Endothelial cell of umbilical vein (primary cell): ENCODE results near the gene TBX5.

Source experiments
- GATA2 ChIP-seq: IDR thresholded peaks from 2 replicates; pipeline ENCODE4 v1.7.0; 2011; ENCODE audit warnings: low read depth, mild to moderate bottlenecking, moderate library complexity, mixed read lengths, low read length; ENCODE audit not compliant: insufficient read length, insufficient read depth
- TF ChIP-seq, protein P1 (sequence below), 2 donors: IDR thresholded peaks; 1 replicate in 1 of 2; 2 replicates in 1 of 2; pipeline ENCODE4 v1.5.1; 2011; ENCODE audit warnings: low read length in 2 of 2, mild to moderate bottlenecking in 2 of 2, moderate library complexity in 2 of 2, control low read depth in 1 of 2, inconsistent platforms in 1 of 2, low read depth in 1 of 2; ENCODE audit not compliant: insufficient read depth in 1 of 2; ENCODE audit errors: extremely low read depth in 1 of 2

DNA sequence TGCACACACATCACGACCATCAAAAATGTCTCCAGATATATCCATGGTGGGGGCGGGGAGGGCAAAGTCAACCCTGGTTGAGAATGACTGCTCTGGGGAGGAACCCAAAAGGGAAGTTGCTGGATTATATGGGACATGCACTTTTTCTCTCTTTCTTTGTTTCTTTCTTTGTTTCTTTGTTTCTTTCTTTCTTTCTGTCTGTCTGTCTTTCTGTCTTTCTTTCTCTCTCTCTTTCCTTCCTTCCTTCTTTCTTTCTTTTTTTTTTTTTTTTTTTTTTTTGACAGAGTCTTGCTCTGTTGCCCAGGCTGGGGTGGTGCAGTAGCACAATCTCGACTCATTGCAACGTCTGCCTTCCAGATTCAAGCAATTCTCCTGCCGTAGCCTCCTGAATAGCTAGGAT, 71.5 kb downstream of the TBX5 start:
- TF ChIP-seq, protein P1, sequence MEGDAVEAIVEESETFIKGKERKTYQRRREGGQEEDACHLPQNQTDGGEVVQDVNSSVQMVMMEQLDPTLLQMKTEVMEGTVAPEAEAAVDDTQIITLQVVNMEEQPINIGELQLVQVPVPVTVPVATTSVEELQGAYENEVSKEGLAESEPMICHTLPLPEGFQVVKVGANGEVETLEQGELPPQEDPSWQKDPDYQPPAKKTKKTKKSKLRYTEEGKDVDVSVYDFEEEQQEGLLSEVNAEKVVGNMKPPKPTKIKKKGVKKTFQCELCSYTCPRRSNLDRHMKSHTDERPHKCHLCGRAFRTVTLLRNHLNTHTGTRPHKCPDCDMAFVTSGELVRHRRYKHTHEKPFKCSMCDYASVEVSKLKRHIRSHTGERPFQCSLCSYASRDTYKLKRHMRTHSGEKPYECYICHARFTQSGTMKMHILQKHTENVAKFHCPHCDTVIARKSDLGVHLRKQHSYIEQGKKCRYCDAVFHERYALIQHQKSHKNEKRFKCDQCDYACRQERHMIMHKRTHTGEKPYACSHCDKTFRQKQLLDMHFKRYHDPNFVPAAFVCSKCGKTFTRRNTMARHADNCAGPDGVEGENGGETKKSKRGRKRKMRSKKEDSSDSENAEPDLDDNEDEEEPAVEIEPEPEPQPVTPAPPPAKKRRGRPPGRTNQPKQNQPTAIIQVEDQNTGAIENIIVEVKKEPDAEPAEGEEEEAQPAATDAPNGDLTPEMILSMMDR (IDR thresholded peaks at IDR 0.05; ENCODE audit: extremely low read depth in 1 of 2, insufficient read depth in 1 of 2, low read depth in 1 of 2, low read length in 2 of 2): no peak
- no peak for TF ChIP-seq GATA2
